Parathyroid adenoma (tissue), 2 donors: ENCODE results near the gene OR6C70.
"Not testable (repeated sequence)": the region's sequence is repeated elsewhere in the genome, so short reads cannot be mapped to it uniquely, and the experiment has no call there.

Experiments used
- H2AFZ ChIP-seq: fragments of 300-600 bp; sonication (generic); one replicate; pipeline ENCODE4 v1.7.0; 2017; ENCODE audit warnings: antibody characterized with exemption, mild to moderate bottlenecking
- H3K27ac ChIP-seq: fragments of 300-600 bp; sonication (generic); one replicate; pipeline ENCODE4 v1.7.0; 2017
- H3K27me3 ChIP-seq: fragments of 300-600 bp; sonication (generic); one replicate; pipeline ENCODE4 v1.7.0; 2017; ENCODE audit warnings: low read length; ENCODE audit not compliant: control insufficient read depth, insufficient read depth
- H3K36me3 ChIP-seq: fragments of 300-600 bp; sonication (generic); one replicate; pipeline ENCODE4 v1.7.0; 2017; ENCODE audit warnings: low read length; ENCODE audit not compliant: control insufficient read depth, insufficient read depth
- H3K4me1 ChIP-seq: fragments of 300-600 bp; sonication (generic); one replicate; pipeline ENCODE4 v1.7.0; 2017; ENCODE audit warnings: control low read depth
- H3K4me2 ChIP-seq: fragments of 300-600 bp; sonication (generic); one replicate; pipeline ENCODE4 v1.7.0; 2017; ENCODE audit warnings: low read length
- H3K4me3 ChIP-seq: fragments of 300-600 bp; sonication (generic); one replicate; pipeline ENCODE4 v1.7.0; 2017; ENCODE audit warnings: low read depth, low read length
- H3K79me2 ChIP-seq: fragments of 300-600 bp; sonication (generic); one replicate; pipeline ENCODE4 v1.7.0; 2017; ENCODE audit warnings: control low read depth
- H3K9ac ChIP-seq: fragments of 300-600 bp; sonication (generic); one replicate; pipeline ENCODE4 v1.7.0; 2017; ENCODE audit warnings: mild to moderate bottlenecking
- H3K9me3 ChIP-seq: fragments of 300-600 bp; sonication (generic); one replicate; pipeline ENCODE4 v1.7.0; 2017; ENCODE audit warnings: low read length; ENCODE audit not compliant: control insufficient read depth
- TF ChIP-seq, protein P1 (sequence below): fragments of 300-600 bp; sonication (generic); IDR thresholded peaks from one replicate; pipeline ENCODE4 v1.7.0; 2017; ENCODE audit warnings: antibody characterized with exemption, mild to moderate bottlenecking
- donor health status: primary hyperparathyroidism.

OR6C70 gene

DNA sequence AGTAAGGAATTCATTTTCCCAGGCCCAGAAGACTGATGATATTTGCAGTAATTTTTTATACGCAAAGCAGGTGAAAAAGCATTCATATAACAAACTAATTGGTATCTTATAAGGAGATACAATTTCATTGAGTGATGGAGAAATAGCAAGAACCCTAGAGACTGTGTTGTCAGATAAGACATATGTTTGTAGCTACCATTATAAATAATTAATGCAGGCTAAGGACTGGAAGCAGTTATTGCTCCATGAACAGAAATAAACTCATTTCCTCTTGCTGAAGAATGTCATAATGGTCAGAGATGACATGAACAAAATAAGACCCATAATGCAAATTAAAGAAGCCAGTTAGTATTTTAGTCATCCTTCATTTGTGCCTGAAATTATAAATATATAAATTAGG is 24.6 kb downstream of the OR6C70 start:
- H3K9ac ChIP-seq, result no peak overlapping the region
- H3K27ac ChIP-seq, result no peak overlapping the region
- H2AFZ ChIP-seq, result no peak overlapping the region
- no peaks in the 10 kb centered on the region for H3K36me3 ChIP-seq
- H3K4me3 ChIP-seq, result no peak overlapping the region
- H3K4me1 ChIP-seq, result no peaks in the 10 kb centered on the region
- TF ChIP-seq, protein P1, sequence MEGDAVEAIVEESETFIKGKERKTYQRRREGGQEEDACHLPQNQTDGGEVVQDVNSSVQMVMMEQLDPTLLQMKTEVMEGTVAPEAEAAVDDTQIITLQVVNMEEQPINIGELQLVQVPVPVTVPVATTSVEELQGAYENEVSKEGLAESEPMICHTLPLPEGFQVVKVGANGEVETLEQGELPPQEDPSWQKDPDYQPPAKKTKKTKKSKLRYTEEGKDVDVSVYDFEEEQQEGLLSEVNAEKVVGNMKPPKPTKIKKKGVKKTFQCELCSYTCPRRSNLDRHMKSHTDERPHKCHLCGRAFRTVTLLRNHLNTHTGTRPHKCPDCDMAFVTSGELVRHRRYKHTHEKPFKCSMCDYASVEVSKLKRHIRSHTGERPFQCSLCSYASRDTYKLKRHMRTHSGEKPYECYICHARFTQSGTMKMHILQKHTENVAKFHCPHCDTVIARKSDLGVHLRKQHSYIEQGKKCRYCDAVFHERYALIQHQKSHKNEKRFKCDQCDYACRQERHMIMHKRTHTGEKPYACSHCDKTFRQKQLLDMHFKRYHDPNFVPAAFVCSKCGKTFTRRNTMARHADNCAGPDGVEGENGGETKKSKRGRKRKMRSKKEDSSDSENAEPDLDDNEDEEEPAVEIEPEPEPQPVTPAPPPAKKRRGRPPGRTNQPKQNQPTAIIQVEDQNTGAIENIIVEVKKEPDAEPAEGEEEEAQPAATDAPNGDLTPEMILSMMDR, result no peak
- H3K4me2 ChIP-seq, result no peak overlapping the region
- no peaks in the 10 kb centered on the region for H3K79me2 ChIP-seq
- no peaks in the 10 kb centered on the region for H3K9me3 ChIP-seq
- no peaks in the 10 kb centered on the region for H3K27me3 ChIP-seq

DNA sequence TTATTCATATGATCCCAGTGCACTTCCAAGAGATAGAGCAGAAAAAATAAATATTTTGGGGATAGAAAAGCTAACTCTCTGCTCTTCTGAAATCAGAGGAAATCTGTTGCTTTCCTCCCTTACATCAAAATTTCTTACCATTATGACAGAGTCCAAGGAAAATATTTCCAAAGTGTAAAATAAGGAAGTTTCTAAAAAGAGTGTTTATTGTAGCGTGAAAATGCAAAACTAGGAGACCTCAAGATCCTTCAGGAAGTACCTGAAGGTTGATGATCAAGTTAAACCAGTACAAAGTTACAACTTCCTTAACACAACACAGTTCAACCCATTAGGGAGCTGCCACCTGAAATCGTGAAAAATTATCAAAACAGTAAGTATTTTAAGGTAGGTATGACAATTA is 26.2 kb downstream of the OR6C70 start, which contains the start of gene OR6C2:
TSS of gene OR6C2 (plus strand) at position 301 of the 400 bp plus-strand sequence. CDS start 8,138 bp downstream, outside the sequence.
- H3K9me3 ChIP-seq, result no peaks in the 10 kb centered on the region
- no peak within 1 kb of the TSS for H3K4me3 ChIP-seq
- H3K79me2 ChIP-seq, result no peaks in the 10 kb centered on the region
- no peaks in the 10 kb centered on the region for H3K4me1 ChIP-seq
- H3K27ac ChIP-seq, result no peak within 1 kb of the TSS
- TF ChIP-seq, protein P1, result no peak
- no peaks in the 10 kb centered on the region for H3K27me3 ChIP-seq
- H3K36me3 ChIP-seq, result no peaks in the 10 kb centered on the region
- no peak within 1 kb of the TSS for H2AFZ ChIP-seq
- H3K4me2 ChIP-seq, result no peak within 1 kb of the TSS
- no peak within 1 kb of the TSS for H3K9ac ChIP-seq

DNA sequence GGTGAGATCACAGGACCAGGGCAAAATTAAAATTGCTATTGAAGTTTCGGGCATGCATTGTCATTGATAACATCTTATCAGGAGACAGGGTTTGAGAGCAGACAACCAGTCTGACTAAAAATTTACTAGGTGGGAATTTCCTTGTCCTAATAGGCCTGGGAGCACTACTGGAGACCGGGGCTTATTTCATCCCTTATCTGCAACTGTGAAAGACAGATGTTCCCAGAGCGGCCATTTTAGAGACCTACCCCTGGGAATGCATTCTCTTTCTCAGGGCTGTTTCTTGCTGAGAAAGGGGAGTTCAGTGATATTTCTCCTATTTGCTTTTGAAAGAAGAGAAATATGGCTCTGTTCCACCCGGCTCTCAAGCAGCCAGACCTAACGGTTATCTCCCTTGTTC is 28.7 kb downstream of the OR6C70 start:
- H3K27ac ChIP-seq, H3K36me3 ChIP-seq, H2AFZ ChIP-seq, H3K27me3 ChIP-seq, H3K9ac ChIP-seq, H3K4me2 ChIP-seq, H3K9me3 ChIP-seq, H3K79me2 ChIP-seq, H3K4me1 ChIP-seq, H3K4me3 ChIP-seq: not testable (repeated sequence)

- Histone ChIP-seq H3K27ac (no peak overlapping the region), H3K4me3 (no peak overlapping the region), H3K4me1 (no peaks in the 10 kb centered on the region), H2AFZ (no peak overlapping the region), H3K27me3 (no peaks in the 10 kb centered on the region), H3K4me2 (no peak overlapping the region), H3K9me3 (no peaks in the 10 kb centered on the region), H3K79me2 (no peaks in the 10 kb centered on the region), H3K36me3 (no peaks in the 10 kb centered on the region), H3K9ac (no peak overlapping the region)
- TF ChIP-seq, protein P1, result no peak
These were observed 41.4 kb downstream of the OR6C70 start for GRCh38 chr12:55428331-55429243.

GRCh38 chr12:55425954-55426353 is 44.0 kb downstream of the OR6C70 start, which contains the start of gene OR6C76:
TSS of gene OR6C76 (plus strand) at chr12:55426254. CDS start at chr12:55426254, 0 bp downstream.
- no peaks in the 10 kb centered on the region for H3K9me3 ChIP-seq
- no peak within 1 kb of the TSS for H3K4me2 ChIP-seq
- H3K9ac ChIP-seq, result no peak within 1 kb of the TSS
- no peak within 1 kb of the TSS for H2AFZ ChIP-seq
- no peaks in the 10 kb centered on the region for H3K79me2 ChIP-seq
- no peaks in the 10 kb centered on the region for H3K36me3 ChIP-seq
- no peaks in the 10 kb centered on the region for H3K27me3 ChIP-seq
- no peak within 1 kb of the TSS for H3K4me3 ChIP-seq
- H3K4me1 ChIP-seq, result no peaks in the 10 kb centered on the region
- TF ChIP-seq, protein P1, result no peak
- H3K27ac ChIP-seq, result no peak within 1 kb of the TSS
